Endometrial microvascular endothelial cells (primary cell): ENCODE results near the gene FKBP2. TPM values are rescaled to one million over a fixed set of nuclear protein-coding genes. Genes with fewer than 3 reads are reported as not detected.

Experiments
- in situ Hi-C: cut with HindIII; loops from 2 replicates; pipeline ENCODE4 v1.10.0; 2017; ENCODE audit warnings: low sequenced_read_pairs, low pct_unique_long_range_greater_than_20kb; ENCODE audit errors: inconsistent ontology term
- total RNA-seq: library from RNA; depleted of rRNA; stranded (reverse); fragments of >200 nt; gene quantifications from one replicate; pipeline ENCODE4 v1.2.3, GENCODE V29; 2015; ENCODE audit errors: inconsistent ontology term

The FKBP2 gene
- total RNA-seq, 1 donor from 2014 or later = 49.9 TPM

GRCh38 chr11:64230171-64230984, 10.5 kb upstream of the FKBP2 start, which contains the start of gene DNAJC4:
Gene DNAJC4, plus strand, starts transcription at chr11:64230548. Its CDS starts 307 bp downstream, at chr11:64230855.
- in situ Hi-C loops = no loop called here

DNA sequence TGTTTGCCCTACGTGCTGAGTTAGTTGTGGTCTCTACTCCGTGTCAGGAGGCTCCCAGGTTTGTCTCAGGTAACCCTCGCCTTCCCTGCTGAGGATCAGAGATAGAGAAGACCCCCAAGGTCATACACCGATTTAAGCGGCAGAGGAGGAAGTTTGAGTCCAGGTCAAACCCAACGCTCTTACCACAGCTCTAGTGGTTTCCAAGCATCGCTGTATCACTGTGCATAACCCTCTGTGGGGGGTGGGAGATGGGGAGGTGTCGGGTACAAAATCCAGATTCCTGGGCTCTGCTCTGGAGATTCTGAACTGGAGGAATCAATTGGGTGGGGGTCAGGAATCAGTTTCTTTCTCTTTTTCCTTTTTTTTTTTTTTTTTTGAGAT, 9.9 kb upstream of the FKBP2 start:
- in situ Hi-C loops = no loop called here

DNA sequence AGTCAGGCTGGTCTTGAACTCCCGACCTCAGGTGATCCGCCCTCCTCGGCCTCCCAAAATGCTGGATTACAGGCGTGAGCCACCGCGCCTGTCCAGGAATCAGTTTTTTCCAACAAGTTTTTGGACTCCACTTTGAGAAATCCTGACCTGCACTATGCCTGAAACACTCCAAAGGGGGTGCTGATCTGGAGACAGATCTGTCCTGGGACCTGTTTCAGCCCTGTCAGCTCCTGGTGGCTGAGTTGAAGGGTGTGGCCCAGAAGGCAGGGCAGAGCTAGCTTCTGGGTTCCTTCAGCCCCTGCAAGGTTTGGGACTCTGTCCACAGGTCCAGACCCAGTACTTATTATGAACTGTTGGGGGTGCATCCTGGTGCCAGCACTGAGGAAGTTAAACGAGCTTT, 9.3 kb upstream of the FKBP2 start:
- in situ Hi-C loops = no loop called here

DNA sequence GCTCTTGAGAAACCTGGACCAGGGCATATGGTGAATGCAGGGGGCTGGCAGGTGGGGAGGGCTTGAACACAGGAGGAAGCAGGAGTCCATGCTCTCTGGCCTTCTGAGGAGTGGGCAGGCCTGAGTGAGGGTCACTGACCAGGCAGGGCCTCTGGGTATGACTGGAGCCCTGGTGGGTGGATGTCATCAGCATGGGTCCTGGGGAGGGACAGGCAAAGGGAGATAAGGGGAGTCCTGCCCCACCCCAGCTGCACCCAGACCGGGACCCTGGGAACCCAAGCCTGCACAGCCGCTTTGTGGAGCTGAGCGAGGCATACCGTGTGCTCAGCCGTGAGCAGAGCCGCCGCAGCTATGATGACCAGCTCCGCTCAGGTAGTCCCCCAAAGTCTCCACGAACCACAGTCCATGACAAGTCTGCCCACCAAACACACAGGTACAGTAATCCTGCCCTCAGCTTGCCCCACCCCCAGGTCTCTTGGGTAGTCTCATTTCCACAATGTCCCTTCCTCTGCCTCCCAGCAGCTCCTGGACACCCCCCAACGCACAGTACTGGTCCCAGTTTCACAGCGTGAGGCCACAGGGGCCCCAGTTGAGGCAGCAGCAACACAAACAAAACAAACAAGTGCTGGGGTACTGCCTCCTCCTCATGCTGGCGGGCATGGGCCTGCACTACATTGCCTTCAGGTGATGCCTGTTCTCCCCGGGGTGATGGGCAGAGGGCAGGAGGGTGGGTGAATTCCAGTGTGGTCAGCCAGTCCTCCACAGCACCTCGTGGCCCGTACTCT, 8.5 kb upstream of the FKBP2 start:
- in situ Hi-C loops = no loop called here

DNA sequence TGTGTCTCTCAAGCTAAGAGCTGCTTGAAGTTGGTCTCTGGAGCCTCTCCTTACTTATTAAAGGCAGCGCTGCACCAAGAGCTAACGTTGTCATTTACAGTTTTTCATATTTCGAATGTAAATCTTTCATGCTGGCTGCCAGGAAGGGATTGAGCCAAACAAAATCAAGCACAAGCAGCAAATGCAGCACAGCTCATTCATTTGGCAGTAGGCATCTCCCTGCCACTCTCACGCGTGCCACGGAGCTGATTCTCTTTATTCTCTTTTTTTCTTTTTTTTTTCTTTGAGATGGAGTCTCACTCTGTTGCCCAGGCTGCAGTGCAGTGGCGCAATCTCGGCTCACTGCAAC, 8.0 kb upstream of the FKBP2 start:
- in situ Hi-C loops = no loop called here

DNA sequence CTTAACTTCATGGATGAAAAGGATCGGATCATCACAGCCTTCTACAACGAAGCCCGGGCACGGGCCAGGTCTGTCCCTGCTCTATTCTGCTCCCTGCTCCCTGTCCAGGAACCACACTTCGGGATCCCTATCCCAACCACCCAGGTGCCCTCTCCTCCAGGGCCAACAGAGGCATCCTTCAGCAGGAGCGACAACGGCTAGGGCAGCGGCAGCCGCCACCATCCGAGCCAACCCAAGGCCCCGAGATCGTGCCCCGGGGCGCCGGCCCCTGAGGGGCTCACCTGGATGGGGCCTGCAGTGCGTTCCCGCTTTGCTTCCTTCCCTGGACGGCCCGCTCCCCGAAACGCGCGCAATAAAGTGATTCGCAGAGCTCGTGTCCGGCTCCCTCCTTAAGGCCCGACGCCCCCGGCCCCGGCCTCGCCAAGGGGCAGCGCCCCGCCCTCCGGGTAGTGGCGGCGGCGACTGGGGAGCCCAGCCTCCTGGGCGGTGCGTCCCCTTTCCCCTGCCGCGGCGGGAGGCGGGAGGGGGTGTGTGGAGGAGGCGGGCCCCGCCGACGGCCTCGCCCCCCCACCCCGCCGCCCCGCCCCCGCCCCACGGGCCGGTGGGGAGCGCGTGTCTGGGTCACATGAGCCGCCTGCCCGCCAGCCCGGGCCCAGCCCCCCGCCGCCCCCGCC, 6.8 kb upstream of the FKBP2 start, which contains the start of gene VEGFB:
Gene VEGFB, plus strand, starts transcription at position 672 of the 674 bp plus-strand sequence. CDS start 250 bp downstream, outside the sequence.
- in situ Hi-C loops = no loop called here

DNA sequence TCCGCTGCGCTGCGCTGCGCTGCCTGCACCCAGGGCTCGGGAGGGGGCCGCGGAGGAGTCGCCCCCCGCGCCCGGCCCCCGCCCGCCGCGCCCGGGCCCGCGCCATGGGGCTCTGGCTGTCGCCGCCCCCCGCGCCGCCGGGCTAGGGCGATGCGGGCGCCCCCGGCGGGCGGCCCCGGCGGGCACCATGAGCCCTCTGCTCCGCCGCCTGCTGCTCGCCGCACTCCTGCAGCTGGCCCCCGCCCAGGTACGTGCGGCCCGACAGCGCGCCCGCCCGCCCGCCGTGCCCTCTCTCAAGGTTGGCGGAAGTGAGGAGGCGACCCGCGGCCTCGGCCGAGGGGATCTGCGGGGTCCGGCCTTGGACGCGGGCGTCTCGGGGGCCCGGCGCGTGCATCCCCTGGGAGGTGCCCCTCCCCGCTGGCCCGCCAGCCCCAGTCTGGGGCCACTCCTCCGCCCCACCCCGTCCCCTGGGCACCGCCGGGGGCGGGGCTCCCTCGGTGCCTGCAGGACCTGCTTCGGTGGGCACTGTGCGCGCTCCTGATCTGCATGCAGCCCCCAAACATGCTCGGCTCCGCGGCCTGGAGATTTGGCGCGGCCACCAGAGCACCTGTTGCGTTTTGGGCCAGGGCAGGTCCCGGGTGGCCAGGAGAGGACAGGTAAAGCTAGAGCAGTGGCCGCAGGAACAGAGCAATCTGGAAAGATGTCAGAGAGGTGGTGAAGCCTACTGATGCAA, 6.1 kb upstream of the FKBP2 start:
- in situ Hi-C loops = no loop called here

- in situ Hi-C loops = no loop called here
Observed at GRCh38 chr11:64235437-64236161, 5.3 kb upstream of the FKBP2 start.

- in situ Hi-C loops = no loop called here
Observed at GRCh38 chr11:64237484-64237951, 3.4 kb upstream of the FKBP2 start.

DNA sequence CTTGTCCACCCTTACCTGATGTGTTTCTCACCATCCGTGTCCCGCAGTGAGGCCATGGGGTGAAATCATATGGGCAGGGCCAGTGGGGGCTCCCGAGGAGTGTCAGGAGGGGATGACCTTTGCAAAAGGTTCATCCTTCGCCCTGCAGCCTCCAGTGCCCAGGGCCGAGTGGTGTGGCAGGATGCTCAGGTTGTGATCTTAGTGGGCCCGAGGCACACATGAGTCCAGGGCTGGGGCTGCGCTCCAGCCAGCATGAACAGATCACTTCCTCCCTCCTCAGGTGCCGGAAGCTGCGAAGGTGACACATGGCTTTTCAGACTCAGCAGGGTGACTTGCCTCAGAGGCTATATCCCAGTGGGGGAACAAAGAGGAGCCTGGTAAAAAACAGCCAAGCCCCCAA, 2.8 kb upstream of the FKBP2 start:
- in situ Hi-C loops = no loop called here

DNA sequence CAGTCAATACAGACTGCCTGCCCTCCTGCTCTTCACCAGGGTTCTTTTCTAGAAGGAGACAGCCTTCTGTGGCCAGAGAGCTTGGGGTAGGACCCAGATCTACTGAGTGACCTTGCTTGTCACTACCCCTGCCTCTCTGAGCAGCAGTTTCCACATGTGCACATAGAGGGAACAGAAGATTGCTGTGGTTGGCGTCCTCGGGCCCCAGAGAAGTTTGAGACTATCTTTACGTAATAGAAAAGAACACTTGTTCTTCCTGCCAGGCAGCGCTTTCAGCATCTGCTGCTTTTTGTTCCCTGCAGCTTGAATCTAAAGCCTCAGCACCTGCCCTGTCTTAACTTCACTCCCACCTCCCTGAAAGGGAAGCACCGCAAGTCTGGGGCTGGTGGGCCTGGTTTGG, 1.9 kb upstream of the FKBP2 start:
- in situ Hi-C loops = no loop called here

DNA sequence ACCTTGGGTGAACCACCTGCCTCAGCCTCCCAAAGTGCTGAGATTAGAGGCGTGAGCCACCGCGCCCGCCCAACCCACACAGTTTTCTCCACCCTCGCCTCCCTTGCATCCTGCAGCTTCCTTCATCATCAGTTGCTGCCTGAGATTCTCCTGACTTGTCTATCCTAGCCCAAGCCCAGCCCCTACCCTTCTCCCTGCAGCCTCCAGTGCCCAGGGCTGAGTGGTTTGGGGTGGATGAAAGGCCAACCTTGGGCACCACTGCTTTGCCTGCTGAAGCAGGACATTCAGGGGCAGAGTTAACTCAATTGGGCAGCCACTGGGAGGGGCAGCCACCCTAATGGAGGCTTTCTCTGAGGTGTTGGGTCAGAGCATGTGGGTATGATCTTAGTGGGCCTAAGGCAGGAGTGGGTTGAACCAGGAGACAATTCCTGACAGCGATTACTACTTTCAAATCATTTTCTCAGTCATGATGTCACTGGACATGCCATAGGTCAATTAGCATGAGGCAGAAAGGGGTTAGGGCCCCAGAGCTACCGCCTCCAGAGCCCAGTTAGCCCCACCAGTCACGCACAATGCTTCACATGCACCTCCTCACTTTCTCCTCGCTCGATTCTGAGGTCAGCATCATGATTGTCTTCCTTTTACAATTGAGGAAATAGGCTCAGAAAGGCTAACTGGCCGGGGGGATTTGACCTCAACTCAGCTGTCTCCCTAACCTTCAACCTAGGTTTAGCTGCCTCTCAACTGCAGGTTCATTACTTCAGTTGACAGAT, 1.0 kb upstream of the FKBP2 start:
- in situ Hi-C loops = no loop called here

DNA sequence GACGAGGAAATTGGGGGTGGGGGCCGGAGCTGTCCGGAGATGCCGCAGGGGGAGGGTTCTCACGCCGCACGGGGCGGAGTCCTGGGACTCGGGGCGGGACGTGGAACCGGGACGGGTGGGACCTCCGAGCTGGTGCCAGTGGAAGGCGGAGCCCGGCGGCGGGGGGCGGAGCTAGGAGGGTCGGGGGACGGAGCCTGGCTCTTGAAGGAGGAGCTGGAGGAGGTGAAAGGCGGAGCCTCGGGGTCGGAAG, 271 bp downstream of the FKBP2 start:
- in situ Hi-C loops = no loop called here

- in situ Hi-C loops = no loop called here
Observed at GRCh38 chr11:64241491-64242374, 838 bp downstream of the FKBP2 start.

- in situ Hi-C loops = no loop called here
Observed at GRCh38 chr11:64243236-64243854, 2.5 kb downstream of the FKBP2 start.

DNA sequence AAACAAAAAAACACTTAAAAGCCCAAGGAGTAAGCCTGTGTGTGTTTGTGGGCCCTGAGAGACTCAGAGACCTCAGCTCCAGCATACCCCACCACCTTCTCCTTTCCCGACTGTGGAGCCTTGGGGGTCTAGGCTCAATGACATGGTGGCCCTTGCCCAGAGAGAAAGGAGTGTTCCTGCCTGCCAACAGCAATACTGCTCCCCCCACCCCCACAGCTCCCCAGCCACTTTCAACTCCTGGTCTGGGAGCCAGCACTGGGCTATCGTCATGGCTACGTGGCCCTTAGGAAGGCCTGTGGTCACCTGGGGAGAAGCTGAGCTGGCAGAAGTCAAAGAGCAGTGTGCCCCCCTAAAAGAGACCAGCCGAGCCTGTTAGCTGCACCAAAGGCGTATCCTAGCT, 3.2 kb downstream of the FKBP2 start:
- in situ Hi-C loops = no loop called here

- in situ Hi-C loops = no loop called here
Observed at GRCh38 chr11:64244966-64245365, 4.1 kb downstream of the FKBP2 start.
